Astrocyte (in vitro differentiated cells and primary cell): ENCODE measurements around the gene MT3. TPM values are rescaled to one million over a fixed set of nuclear protein-coding genes. Genes with fewer than 3 reads are reported as not detected.
A peak's percentile ranks its signal among the peaks of the same experiment; 100 is the strongest.

Experiments used
- DNase-seq: peaks from one replicate; pipeline ENCODE4 v3.0.0-alpha.2; 2010; ENCODE audit warnings: low read depth
- FAIRE-seq: peaks from 2 replicates; lab custom pipeline; 2011; peaks lifted over from hg19 to GRCh38; lab: Jason Lieb, UNC
- H2AFZ ChIP-seq: 2 replicates; pipeline ENCODE4 v1.6.0; 2012; ENCODE audit warnings: low read depth, low read length, inconsistent platforms
- H3K27ac ChIP-seq: 2 replicates; pipeline ENCODE4 v1.5.1; 2011; ENCODE audit warnings: low read depth, low read length, inconsistent platforms
- H3K27me3 ChIP-seq: 2 replicates; pipeline ENCODE4 v1.6.0; 2011; ENCODE audit warnings: low read length, inconsistent platforms; ENCODE audit not compliant: insufficient read depth
- H3K36me3 ChIP-seq: 2 replicates; pipeline ENCODE4 v1.5.1; 2011; ENCODE audit warnings: low read length, inconsistent platforms; ENCODE audit not compliant: insufficient read depth
- H3K4me1 ChIP-seq: 2 replicates; pipeline ENCODE4 v1.5.1; 2011; ENCODE audit warnings: low read length, inconsistent platforms; ENCODE audit not compliant: insufficient read depth
- H3K4me2 ChIP-seq: 2 replicates; pipeline ENCODE4 v1.6.0; 2012; ENCODE audit warnings: low read length, inconsistent platforms
- H3K4me3 ChIP-seq: 2 replicates; pipeline ENCODE4 v1.5.1; 2011; ENCODE audit warnings: low read depth, mild to moderate bottlenecking, low read length, inconsistent platforms; ENCODE audit not compliant: insufficient read depth
- H3K79me2 ChIP-seq: 2 replicates; pipeline ENCODE4 v1.6.0; 2012; ENCODE audit warnings: mild to moderate bottlenecking, low read length, inconsistent platforms; ENCODE audit not compliant: insufficient read depth
- H3K9ac ChIP-seq: 2 replicates; pipeline ENCODE4 v1.6.0; 2012; ENCODE audit warnings: mild to moderate bottlenecking, low read length, inconsistent platforms
- H3K9me3 ChIP-seq: 2 replicates; pipeline ENCODE4 v1.5.1; 2012; ENCODE audit warnings: low read depth, mild to moderate bottlenecking, low read length, inconsistent platforms; ENCODE audit not compliant: insufficient read depth
- H4K20me1 ChIP-seq: 2 replicates; pipeline ENCODE4 v1.6.0; 2012; ENCODE audit warnings: low read length, inconsistent platforms; ENCODE audit not compliant: insufficient read depth
- H3K27ac Mint-ChIP-seq: one replicate; pipeline ENCODE4 v1.8.0; 2021; ENCODE audit warnings: mild to moderate bottlenecking, mixed read lengths; ENCODE audit not compliant: unreplicated experiment
- H3K27me3 Mint-ChIP-seq: one replicate; pipeline ENCODE4 v1.8.0; 2021; ENCODE audit warnings: low read depth, mixed read lengths; ENCODE audit not compliant: unreplicated experiment
- H3K36me3 Mint-ChIP-seq: one replicate; pipeline ENCODE4 v1.8.0; 2021; ENCODE audit warnings: low read depth, mixed read lengths; ENCODE audit not compliant: unreplicated experiment
- H3K4me1 Mint-ChIP-seq: one replicate; pipeline ENCODE4 v1.8.0; 2021; ENCODE audit warnings: low read depth, mixed read lengths; ENCODE audit not compliant: unreplicated experiment
- H3K4me3 Mint-ChIP-seq: one replicate; pipeline ENCODE4 v1.8.0; 2021; ENCODE audit warnings: mild to moderate bottlenecking, moderate library complexity, mixed read lengths; ENCODE audit not compliant: unreplicated experiment
- H3K9me3 Mint-ChIP-seq: one replicate; pipeline ENCODE4 v1.8.0; 2021; ENCODE audit warnings: mild to moderate bottlenecking, mixed read lengths; ENCODE audit not compliant: unreplicated experiment
- EZH2 ChIP-seq: IDR thresholded peaks from 2 replicates; pipeline ENCODE4 v1.6.1; 2012; ENCODE audit warnings: mild to moderate bottlenecking, low read length, inconsistent platforms; ENCODE audit not compliant: insufficient read depth
- total RNA-seq: library from RNA; stranded (reverse); gene quantifications from 2 replicates; pipeline ENCODE4 v1.2.1, GENCODE V29; 2021
- TF ChIP-seq, protein P1 (sequence below): IDR thresholded peaks from 2 replicates; pipeline ENCODE4 v1.5.1; 2011; ENCODE audit warnings: low read depth, mild to moderate bottlenecking, inconsistent platforms, low read length, moderate library complexity; ENCODE audit not compliant: insufficient read depth

Gene MT3
- total RNA-seq, 1 donor from 2014 or later, result not detected

DNA sequence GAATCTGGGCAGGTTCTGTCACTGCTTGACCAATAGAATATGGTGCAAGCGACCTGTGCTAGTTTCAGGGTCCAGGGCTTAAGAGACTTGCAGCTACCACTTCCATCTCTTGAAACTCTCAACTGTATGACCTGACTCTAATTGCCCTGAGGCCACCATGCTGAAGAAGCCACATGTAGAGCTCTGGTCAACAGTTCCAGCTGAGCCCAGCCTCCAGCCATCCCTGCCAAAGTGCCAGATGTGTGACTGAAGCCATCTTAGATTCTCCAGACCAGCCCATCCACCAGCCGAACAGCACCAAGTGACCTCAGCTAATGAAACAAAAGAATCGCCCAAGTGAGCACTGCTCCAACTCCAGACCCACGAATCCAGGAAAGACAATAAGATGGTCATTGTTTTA lies 15.6 kb downstream of the MT3 start:
- H3K27me3 Mint-ChIP-seq, result peaks cover 25% of the 10 kb centered on the region
- Histone ChIP-seq H3K36me3 (no peaks in the 10 kb centered on the region), H4K20me1 (peaks cover 5% of the 10 kb centered on the region), H3K27me3 (no peaks in the 10 kb centered on the region), H2AFZ (no peak overlapping the region), H3K4me2 (no peak overlapping the region), H3K27ac (no peak overlapping the region), H3K4me3 (no peak overlapping the region), H3K9me3 (no peaks in the 10 kb centered on the region), H3K9ac (no peak overlapping the region), H3K79me2 (peaks cover 12% of the 10 kb centered on the region), H3K4me1 (peaks cover 27% of the 10 kb centered on the region)
- H3K36me3 Mint-ChIP-seq, result no peaks in the 10 kb centered on the region
- H3K4me1 Mint-ChIP-seq, result peaks cover 24% of the 10 kb centered on the region
- no peak overlapping the region for H3K27ac Mint-ChIP-seq
- TF ChIP-seq, protein P1, sequence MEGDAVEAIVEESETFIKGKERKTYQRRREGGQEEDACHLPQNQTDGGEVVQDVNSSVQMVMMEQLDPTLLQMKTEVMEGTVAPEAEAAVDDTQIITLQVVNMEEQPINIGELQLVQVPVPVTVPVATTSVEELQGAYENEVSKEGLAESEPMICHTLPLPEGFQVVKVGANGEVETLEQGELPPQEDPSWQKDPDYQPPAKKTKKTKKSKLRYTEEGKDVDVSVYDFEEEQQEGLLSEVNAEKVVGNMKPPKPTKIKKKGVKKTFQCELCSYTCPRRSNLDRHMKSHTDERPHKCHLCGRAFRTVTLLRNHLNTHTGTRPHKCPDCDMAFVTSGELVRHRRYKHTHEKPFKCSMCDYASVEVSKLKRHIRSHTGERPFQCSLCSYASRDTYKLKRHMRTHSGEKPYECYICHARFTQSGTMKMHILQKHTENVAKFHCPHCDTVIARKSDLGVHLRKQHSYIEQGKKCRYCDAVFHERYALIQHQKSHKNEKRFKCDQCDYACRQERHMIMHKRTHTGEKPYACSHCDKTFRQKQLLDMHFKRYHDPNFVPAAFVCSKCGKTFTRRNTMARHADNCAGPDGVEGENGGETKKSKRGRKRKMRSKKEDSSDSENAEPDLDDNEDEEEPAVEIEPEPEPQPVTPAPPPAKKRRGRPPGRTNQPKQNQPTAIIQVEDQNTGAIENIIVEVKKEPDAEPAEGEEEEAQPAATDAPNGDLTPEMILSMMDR, result no peak
- no peak for TF ChIP-seq EZH2
- DNase-seq, result no peak
- no peak overlapping the region for H3K4me3 Mint-ChIP-seq
- no peak for FAIRE-seq
- peaks cover 3% of the 10 kb centered on the region for H3K9me3 Mint-ChIP-seq

DNA sequence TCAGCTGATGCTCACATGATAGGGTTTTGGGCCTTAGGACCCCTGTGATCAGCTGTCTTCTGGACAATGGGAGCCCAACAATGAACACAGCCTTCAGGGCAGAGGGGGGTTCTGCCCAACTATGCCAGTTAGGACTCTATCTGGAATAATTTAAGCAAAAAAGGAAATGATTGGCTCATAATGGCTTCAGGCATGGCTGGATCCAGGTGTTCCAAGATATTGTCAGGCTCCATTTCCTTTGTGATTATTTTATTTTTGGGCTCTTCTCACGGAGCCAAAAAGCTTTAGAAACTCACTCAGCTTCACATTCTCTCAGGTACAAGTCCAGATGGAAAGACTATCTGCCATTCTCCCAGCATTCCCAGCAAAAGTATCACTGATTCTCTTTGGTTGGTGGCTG lies 16.1 kb downstream of the MT3 start:
- Histone ChIP-seq H3K27me3 (no peaks in the 10 kb centered on the region), H3K4me1 (peaks cover 32% of the 10 kb centered on the region), H3K36me3 (no peaks in the 10 kb centered on the region), H3K27ac (peak overlapping the region; percentile 92), H2AFZ (no peak overlapping the region), H3K9ac (no peak overlapping the region), H3K4me2 (peak overlapping the region; percentile 88), H3K4me3 (no peak overlapping the region), H3K79me2 (peaks cover 12% of the 10 kb centered on the region), H3K9me3 (no peaks in the 10 kb centered on the region), H4K20me1 (peaks cover 5% of the 10 kb centered on the region)
- DNase-seq, result no peak
- no peak overlapping the region for H3K4me3 Mint-ChIP-seq
- no peaks in the 10 kb centered on the region for H3K36me3 Mint-ChIP-seq
- TF ChIP-seq EZH2, result no peak
- TF ChIP-seq, protein P1, result no peak
- peaks cover 21% of the 10 kb centered on the region for H3K27me3 Mint-ChIP-seq
- peaks cover 3% of the 10 kb centered on the region for H3K9me3 Mint-ChIP-seq
- H3K4me1 Mint-ChIP-seq, result peaks cover 29% of the 10 kb centered on the region
- FAIRE-seq, result no peak
- no peak overlapping the region for H3K27ac Mint-ChIP-seq

DNA sequence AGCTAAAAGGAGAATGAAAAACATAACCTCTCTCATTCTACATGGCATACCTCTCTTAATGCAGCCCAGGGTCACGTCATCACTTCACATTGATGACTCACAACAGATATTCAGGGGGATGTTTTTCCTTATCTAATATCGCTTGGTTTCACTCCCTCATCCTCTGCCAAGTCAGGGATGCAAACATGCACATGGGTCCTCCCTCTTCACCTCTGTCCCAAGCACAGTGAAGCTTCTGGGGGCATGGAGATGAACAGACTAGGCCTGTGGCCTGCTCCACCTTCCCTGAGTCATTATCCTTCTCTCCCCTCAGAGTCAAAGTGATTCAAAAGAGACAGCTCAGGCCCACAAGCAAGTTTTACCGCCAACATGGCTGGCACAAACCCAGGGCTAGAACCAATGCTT lies 16.7 kb downstream of the MT3 start:
- Histone ChIP-seq H3K9me3 (no peaks in the 10 kb centered on the region), H3K79me2 (peaks cover 12% of the 10 kb centered on the region), H3K4me2 (peak overlapping the region; percentile 88), H3K4me1 (peaks cover 38% of the 10 kb centered on the region), H3K36me3 (no peaks in the 10 kb centered on the region), H2AFZ (no peak overlapping the region), H3K27me3 (no peaks in the 10 kb centered on the region), H4K20me1 (peaks cover 5% of the 10 kb centered on the region), H3K27ac (peak overlapping the region; percentile 92), H3K4me3 (no peak overlapping the region), H3K9ac (peak overlapping the region; percentile 92)
- no peaks in the 10 kb centered on the region for H3K36me3 Mint-ChIP-seq
- peak overlapping the region; percentile 13 for H3K27ac Mint-ChIP-seq
- FAIRE-seq, result peak; percentile 58
- H3K4me3 Mint-ChIP-seq, result no peak overlapping the region
- TF ChIP-seq EZH2, result no peak
- TF ChIP-seq, protein P1, result no peak
- peaks cover 3% of the 10 kb centered on the region for H3K9me3 Mint-ChIP-seq
- H3K27me3 Mint-ChIP-seq, result peaks cover 17% of the 10 kb centered on the region
- peaks cover 33% of the 10 kb centered on the region for H3K4me1 Mint-ChIP-seq
- peak; percentile 77 for DNase-seq
